ENCODE measurements around the gene FSTL4.
"Not testable (repeated sequence)": the region's sequence is repeated elsewhere in the genome, so short reads cannot be mapped to it uniquely, and the experiment has no call there.

The FSTL4 gene

DNA sequence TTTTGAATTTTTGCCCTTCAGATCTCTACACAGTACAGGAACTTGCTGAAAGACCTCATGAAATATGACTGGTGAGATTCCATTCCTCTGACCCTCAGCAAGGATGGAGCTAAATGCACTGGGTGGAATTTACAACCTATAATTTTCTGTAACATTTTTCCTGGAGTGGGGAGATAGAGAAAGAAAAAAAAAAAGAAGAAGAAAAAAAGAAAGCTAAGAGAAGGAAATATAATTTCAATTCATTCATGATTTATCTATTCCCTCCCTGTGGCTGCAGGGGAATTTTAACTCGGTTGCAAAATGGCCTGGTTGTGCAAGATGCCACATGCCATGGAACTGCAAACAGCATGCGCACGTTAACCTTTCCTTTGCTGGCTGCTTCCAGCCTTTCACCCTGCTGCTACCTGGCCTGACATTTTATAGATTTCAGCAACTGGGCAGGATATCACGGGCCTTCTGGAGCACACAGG lies 155.4 kb downstream of the FSTL4 start:
- DNase-seq (ENCODE audit: low spot score) = no peak

DNA sequence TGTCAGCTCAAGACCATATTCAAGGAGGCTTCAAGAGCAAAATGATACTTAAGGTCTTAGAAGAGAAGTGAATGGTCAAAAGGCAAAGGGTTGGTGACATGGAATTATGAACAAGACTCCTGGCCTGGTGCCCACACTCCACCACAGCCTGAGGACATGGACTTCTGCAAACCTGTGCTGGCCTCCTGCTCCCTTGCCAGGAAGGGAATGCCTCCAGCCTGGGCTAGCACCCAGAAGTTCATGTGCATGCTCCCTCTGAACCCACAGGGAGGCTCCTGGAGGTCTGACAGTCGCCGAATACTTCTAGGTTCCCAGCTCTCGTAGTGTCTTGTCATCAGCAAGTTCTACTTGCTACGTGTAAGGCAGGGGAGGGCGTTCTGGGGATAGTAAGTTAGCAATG lies 156.7 kb downstream of the FSTL4 start:
- no peak for DNase-seq (ENCODE audit: low spot score)

DNA sequence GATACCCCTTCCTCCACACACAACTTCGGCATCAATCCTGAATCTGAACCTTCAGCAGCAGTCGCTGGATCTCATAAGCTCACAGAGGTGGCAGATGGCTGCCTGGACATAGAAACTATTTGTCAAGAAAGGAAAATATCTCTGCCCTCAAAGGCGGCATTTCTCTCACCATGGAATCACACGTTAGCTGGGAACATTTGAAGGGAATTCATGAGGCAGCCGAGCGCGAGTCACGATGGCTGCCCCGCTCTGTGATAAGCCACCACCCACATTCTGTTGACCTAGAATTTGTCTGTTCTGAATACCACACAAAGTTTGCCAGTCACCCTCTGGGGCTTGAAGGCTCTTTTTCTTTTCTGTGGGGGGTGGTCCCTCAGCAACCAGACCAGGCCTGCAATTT lies 157.9 kb downstream of the FSTL4 start:
- no peak for DNase-seq (ENCODE audit: low spot score)

DNA sequence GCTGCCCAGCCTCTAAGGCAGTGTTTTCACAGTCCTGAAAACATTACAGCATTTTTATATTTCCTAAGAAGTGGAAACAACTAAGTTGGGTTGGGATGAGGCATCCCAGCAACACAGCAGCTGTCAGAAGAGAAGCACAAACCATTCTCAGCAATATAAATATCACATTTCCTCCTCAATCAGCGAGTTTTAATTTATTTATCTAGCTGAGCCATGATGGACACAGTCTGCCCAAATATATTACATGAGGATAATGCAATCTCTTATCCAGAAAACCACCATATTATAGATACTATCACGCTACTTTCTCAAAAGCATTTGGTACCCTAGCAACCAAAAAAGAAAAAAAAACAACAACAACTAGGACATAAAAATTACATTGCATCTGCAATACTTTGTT lies 158.5 kb downstream of the FSTL4 start:
- DNase-seq (ENCODE audit: low spot score) = no peak

DNA sequence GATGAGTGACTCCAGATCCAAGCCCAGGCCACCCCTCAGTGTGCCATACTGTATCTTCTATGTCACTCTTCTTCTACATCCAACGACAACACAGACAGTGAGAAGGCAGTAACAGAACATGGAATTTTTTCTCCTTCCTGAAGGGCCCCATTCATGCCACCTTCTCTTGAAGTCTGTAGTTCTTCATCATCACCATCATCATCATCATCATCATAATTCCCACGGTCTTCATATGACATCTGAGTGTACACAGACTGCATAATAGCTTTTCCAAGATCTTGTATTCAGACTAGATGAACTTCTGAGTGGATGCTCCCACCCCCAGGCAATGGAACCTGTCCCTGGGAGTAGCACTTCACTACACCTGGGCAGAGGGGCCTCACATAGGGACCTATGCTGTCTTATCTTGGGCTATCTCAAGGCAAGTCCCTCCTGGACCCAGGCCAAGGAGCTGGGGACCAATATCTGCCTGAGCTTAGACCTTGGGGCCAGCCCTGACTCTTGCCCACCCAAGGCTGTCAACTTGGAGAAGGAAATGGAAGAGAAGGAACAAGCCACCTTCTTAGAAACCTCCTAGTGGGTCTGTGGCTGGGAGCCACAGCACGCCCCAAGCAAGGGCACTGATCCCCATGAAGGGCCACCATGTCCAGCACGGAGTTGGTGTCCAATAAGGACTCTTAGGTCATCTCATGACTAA lies 159.1 kb downstream of the FSTL4 start:
- DNase-seq (ENCODE audit: low spot score) = no peak

DNA sequence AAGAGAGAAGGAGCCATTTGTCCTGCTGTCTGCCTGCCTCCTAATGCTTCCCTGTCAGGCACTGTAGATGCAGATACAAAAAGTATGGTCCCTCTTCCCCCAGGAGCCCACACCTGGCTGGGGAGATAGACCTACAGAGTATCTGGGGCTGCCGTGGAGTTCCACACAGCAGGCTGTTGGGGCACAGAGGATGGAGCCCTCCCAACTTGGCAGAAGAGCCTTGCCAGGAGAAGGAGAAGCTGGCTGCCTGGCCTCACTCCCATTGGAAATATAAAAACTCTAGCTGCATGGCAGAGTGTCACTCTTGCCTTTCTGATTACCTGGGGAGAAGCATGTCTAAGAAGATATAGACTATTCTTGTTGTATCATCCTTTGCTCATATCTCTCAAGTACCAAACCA lies 160.4 kb downstream of the FSTL4 start:
- DNase-seq (ENCODE audit: low spot score) = no peak

DNA sequence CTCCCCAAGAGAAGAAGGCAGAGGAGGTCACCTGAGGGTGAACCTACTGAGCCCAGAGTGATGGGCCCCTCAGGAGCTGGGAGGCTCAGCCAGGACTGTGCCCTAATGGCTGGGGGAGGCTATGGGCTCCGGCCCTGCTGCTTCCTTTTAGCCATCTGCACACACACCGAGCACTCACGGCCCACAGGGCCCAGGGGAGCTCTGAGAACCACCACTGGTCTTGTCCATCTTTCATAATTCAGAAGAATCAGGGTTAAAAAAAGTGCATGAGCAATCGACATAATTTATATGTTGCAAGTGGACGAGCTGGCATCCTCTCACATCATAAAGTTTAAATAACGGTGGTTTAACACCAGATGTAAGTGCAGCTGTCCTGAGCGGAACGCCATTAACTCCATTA lies 162.1 kb downstream of the FSTL4 start:
- DNase-seq (ENCODE audit: low spot score) = no peak

DNA sequence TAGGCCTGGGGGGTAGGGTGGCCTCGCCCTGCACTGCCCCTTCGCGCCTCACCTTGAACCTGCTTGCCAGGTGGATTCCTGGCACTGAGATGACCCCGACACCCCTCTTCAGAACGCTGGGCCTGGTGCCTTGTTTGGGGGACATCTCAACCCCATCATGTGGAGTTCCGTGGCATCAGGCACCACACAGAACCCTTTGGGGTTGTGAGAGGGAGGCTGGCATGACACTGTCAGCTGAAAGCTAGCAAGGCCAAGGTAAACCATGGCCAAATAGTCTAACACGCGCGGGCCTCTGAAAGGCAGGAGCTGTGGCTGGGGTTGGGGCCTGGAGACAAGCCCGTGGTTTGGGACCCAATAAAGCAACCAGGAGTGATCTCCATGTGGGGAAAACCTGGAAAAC lies 163.2 kb downstream of the FSTL4 start:
- no peak for DNase-seq (ENCODE audit: low spot score)

DNA sequence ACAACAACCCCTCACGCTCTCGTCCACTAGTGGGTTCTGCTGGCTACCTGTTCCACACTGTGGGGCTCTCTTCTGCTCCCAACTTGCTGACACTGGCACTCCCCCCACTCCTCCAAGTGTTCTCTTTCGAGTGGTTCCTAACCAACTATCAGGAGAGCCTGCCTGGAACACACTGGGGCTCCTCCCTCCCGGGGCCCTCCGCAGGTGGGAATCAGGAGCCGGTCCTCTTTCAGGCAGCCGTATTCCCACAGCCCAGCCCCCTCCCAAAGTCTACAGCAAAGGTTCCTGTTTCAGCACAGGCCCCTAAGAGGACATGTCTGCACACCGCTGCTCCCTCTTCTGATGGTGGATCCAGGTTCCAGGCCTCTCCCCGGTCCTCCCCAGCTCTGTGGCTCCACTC lies 165.9 kb downstream of the FSTL4 start:
- no peak for DNase-seq (ENCODE audit: low spot score)

DNA sequence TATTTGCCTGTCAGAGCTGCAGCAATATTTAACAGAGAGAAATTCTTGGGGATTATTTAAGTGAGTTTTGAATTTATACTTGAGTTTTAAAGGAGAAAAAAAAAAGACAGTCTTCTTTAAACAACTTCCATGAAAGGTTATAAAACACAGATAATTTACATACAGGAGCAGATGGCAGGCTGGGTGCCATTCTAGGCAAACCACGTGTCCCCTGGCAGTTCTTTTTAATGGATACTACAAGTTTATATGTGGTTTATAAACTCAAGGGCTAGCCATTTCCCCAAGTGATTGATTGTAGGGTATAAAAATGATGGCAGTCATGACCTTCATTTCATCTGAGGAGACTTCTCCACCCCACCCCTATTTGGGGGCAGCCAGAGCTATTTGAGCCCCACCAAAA lies 166.6 kb downstream of the FSTL4 start:
- DNase-seq (ENCODE audit: low spot score) = no peak

DNA sequence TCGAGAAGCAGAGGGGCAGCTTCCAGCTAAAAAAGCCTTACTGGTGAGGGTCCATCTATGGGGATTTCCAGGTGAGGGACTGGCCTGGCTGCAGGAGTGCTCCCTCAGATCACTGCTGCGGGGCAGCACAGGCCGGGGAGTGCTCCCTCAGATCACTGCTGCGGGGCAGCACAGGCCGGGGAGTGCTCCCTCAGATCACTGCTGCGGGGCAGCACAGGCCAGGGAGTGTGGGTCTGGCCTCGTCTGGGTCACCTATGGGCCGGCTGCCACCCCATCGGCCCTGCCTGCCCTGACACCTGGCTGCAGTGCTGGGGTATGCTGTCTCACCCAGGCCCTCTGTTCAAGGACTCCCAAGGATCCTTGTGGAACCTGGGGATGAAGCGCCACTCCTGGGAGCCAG lies 167.1 kb downstream of the FSTL4 start:
- not testable (repeated sequence) for DNase-seq (ENCODE audit: low spot score)

DNA sequence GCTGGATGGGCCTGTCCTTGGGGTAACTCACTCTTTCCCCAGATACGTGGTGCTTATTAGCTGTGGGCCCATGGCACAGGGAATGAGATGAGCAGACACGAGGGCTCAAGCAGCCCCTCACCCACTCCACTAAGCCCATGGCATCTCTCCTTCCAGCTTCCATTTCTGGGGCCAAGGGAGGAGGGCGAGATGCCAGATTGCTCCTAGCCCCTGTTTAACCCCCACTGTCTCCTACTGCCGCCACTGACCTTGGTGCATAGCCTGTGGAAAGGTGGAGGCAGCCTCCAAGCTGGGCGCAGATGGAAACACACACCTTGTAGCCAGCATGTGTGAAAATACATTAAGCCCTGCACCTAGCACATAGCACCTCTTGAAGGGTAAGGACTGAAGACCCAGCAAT lies 167.6 kb downstream of the FSTL4 start:
- DNase-seq (ENCODE audit: low spot score) = no peak

DNA sequence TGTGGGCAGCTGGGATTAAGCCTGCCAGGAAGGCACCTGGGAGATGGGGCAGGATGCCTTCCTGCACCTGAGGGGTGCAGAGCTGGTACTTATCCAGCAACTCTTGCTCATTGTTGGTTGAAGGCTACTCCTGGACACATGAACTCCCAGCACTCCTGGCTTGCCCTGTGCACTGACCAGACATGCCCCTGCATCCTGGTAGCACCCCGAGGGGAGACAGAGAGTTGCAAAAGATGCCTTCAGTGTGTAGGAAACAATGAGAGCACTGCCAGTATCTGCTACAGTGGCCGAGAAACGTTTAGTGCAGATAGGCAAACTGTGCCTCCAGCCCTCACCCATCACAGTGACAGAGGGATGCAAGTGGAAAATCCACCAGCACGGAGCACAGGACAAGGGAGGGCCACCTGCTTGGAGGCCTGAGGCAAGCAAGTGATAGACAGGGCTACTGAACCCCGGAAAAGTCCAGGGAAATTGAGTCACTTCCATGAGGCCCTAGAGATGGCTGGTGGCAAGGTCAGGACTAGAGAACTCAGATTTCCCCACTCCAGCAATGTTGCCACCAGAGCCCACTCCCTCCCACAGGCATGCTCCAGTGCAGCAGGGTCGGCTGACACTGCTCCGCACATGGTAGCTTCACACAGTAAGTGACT lies 171.1 kb downstream of the FSTL4 start:
- no peak for DNase-seq (ENCODE audit: low spot score)

DNA sequence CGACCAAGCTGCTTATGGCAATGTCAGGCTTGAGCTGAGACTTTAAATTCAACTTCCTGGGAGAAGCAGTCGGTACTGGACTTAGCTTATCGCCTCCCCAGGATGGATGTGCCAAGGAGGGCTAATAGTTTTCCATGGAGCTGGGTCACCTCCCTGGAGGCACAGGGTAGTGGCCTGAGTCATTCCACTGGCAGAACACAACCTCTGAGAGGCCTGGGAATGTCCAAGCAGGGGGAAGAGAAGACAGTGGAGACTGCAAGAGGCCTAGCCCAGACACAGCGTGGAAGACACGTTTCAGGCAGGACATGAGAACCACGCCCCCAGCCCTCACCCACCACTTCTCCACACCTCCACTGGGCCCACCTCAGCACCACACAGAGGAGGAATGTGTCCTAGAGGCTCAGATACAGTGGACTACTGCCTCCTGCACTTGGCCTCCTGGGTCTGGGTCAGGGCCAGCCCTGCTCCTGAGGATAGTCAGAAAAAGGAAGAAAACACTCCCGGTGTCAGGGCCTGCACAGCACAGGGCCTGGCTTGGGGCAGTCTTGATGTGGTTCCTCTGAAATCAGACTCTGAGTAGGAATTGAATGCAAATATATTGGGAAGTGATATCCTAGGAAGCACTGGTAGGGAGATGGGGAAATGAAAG lies 171.8 kb downstream of the FSTL4 start:
- no peak for DNase-seq (ENCODE audit: low spot score)

DNA sequence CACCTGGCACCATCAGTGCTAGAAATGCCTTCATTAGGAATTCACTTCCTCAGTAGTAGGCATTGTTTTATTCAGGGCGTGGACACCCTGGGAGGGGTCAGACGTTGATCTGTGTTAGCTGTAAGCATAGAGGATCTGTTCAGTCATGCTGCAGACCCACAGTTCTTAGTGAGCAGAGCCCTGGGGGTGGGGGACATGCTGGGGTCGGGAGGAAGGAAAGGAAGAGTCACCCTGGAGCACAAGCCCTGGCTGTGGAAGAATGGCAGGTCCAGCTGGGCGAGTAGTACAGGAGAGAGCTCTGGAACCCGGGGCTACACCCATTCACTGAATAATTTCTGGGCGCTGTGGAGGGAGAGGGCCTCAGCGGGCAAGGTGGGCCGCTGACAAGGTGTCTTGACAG lies 172.5 kb downstream of the FSTL4 start:
- DNase-seq (ENCODE audit: low spot score) = no peak

DNA sequence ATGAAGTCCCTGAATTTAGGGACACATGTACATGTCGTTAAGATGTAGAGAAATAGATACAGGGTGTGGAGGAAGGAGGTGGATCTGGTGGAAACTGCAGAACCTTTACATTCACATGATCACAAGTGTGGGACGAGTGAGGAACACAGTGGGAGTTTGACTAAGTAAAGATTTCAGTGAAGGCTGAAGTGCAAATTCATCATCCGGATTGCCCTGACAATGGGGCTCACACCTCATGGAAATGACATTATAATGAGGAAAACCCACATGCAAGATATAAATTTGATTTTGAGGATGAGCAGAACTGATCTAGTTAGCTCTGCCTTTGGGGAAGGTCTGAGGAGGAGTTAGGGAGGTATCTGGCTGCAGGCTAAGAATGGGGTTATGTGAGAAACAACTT lies 173.9 kb downstream of the FSTL4 start:
- no peak for DNase-seq (ENCODE audit: low spot score)

DNA sequence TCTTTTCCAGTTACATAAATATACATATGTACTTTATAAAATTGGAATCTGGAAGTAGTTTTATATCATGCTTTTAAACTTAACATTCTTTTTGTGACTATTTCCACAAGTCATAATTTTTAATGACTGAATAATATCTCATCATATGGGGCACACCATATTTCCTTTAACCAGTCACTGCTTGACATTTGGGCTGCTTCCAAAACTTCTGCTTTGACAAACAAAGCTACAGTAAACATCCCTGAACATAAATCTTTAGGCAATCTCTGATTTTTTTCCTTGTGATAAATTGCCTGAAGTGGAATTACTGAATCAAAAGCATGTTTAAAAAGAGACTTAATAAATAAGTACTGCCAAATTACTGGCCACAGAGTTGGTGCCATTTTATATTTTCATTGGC lies 178.0 kb downstream of the FSTL4 start:
- no peak for DNase-seq (ENCODE audit: low spot score)

DNA sequence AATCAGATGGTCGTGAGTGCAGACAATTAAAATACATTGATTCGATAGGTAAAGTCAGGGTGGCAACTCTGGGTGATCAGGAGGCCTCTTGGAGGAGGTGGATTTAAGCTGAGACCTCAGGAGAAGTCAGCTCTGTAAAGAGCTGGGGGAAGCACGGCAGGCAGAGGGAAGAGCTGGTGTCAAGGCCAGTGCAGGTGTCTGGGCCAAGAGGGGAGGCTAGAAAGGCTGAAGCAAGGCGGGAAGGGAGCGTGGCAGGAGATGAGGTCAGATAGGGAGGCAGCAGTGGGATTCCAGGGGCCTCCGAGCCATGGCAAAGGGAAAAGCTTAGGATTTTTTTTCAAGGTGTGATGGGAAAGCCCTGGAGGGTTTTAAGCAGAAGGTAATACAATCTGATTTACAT lies 178.7 kb downstream of the FSTL4 start:
- DNase-seq (ENCODE audit: low spot score) = no peak

DNA sequence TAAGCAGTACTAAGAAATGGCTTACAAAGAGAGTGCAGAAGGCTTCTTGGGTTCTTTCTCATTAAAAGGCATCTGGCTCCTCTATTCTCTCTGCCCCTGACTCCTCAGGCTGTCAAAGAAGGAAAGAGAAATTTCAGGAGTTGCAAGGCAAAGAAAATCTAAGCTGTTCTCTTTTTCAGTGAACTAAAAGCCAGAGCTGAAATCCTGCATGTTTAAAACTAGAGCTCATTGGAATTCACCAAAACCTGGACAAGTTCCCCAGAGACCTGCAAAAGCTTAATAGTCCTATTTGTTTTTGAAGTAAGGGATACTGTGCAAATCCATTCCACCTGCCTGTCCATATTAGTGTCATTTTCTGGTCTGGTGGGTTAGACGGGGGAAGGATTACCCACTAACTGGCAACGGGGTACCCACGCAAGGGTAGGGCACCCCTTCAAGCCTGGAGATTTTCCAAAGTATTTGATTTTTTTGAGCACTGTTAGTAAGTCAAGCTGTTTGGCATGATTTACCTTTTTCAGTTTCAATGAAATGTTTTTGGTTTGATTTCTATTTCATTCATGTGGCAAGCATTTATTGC lies 179.3 kb downstream of the FSTL4 start:
- DNase-seq (ENCODE audit: low spot score) = no peak

DNA sequence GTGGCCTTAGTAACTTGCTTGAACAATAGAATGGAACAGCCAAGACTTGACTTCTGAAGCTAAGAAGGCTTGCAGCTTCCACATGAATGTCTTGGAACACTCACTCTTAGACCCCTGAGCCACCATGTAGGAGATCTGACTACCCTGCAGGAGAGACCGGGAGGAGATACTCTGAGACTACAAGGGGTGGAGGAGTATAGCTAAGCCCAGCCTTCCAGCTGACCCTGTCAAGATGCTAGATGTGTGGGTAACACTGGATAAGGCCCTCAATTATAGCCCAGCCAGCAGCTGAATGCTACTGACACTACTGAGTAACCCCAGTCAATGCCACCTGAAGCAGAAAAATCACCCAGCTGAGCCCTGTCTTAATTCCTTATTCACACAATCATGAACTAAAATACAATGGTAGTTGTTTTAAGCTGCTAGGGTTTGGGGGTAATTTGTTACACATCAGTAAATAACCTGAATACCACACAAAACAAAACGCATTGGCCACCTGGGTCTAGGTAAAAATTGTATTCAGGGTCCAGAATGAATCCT lies 180.9 kb downstream of the FSTL4 start:
- no peak for DNase-seq (ENCODE audit: low spot score)

DNA sequence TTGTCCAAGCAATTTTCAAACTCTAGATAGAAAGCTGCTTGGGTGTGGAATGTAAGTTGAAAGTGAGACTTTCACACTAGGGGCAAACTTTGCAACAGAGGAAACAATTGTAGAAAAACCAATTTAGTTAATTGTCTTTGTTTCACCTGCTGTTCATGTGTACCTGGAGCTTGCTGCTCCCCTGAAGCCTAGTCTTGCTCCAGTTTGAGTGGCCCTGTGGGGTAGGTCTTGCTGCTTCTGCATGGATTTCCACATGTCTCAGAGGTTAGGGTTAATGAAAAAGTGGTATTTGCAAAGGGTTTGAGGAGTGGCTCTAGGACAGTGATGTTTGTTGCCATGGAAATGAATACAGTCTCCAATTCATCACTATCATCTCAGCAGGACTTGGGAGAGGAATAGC lies 182.2 kb downstream of the FSTL4 start:
- no peak for DNase-seq (ENCODE audit: low spot score)

DNA sequence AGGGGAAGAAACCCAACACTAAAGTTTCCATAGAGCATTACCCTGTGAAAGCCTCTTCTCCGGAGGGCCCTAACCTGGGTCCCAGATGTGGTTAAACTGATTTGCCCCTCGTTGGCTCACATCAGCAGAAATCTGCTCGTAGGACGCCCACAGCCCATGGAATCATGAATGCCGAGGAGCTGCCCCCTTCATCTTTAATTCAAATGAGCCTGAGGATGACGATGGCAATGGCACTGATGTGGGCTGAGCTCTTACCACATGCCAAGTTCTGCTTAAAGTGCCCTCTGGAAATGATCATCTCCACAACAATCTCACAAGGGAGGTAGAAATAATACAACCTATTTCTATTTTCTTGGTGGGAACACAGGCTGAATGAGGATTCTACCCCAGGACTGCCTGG lies 183.3 kb downstream of the FSTL4 start:
- no peak for DNase-seq (ENCODE audit: low spot score)

DNA sequence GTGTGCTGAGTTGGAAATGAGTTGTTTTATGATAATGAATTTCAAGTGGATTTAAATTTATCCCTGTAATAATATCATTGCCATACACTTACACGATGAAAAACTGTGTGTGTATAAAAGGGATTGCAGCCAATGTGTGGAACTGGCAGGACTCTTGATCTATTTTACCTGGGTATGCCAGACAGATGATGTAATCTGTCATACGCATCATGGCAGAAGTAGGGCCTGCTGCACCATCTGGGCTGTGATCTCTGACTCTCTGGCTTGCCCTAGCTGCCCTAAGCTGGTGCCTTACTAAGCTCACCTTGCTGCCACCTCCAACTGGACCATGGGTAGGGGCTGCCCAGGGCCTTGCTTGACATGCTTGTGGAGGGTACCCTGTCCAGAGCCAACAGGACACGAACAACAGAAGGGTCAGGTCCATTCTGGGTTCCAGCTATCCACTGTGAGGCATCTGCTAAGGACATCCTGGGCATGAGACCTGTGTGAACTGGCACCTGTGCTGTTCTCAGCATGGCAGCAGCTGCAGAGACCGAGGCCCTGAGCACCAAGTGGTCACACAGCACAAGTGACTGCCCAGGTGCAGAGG lies 184.2 kb downstream of the FSTL4 start:
- DNase-seq (ENCODE audit: low spot score) = no peak

Data from hematopoietic multipotent progenitor cell treated with erythropoietin and hydrocortisone succinate and interleukin-3 and kit ligand, for 15 days (in vitro differentiated cells).